T-helper 1 cell (primary cell): ENCODE data around the gene AEBP2.

Experiments
- DNase-seq, 5 donors: peaks; one replicate each; pipeline ENCODE4 v3.0.0-alpha.2; 2012 to 2020

The AEBP2 gene

GRCh38 chr12:19510461-19510860 lies 71.2 kb downstream of the AEBP2 start:
- DNase-seq = no peak

GRCh38 chr12:19515179-19515578 lies 75.9 kb downstream of the AEBP2 start:
- no peak for DNase-seq

- no peak for DNase-seq
Measured at GRCh38 chr12:19517583-19517982, 78.3 kb downstream of the AEBP2 start.

GRCh38 chr12:19518209-19518608 lies 78.9 kb downstream of the AEBP2 start:
- DNase-seq = no peak

GRCh38 chr12:19520646-19521415 lies 81.5 kb downstream of the AEBP2 start:
- DNase-seq = no peak

GRCh38 chr12:19525274-19525673 lies 86.0 kb downstream of the AEBP2 start:
- DNase-seq = no peak

- no peak for DNase-seq
Measured at GRCh38 chr12:19527866-19528265, 88.6 kb downstream of the AEBP2 start.

GRCh38 chr12:19528750-19529149 lies 89.5 kb downstream of the AEBP2 start:
- no peak for DNase-seq

- no peak for DNase-seq
Measured at GRCh38 chr12:19529951-19530636, 90.8 kb downstream of the AEBP2 start.

GRCh38 chr12:19530637-19531023 lies 91.3 kb downstream of the AEBP2 start:
- DNase-seq = no peak

GRCh38 chr12:19533567-19533966 lies 94.3 kb downstream of the AEBP2 start:
- no peak for DNase-seq

GRCh38 chr12:19539071-19539470 lies 99.8 kb downstream of the AEBP2 start:
- DNase-seq = no peak

- no peak for DNase-seq
Measured at GRCh38 chr12:19539836-19540235, 100.5 kb downstream of the AEBP2 start.

- DNase-seq = no peak
Measured at GRCh38 chr12:19542606-19543005, 103.3 kb downstream of the AEBP2 start.

GRCh38 chr12:19544353-19544752 lies 105.1 kb downstream of the AEBP2 start:
- DNase-seq = no peak

GRCh38 chr12:19545301-19545700 lies 106.0 kb downstream of the AEBP2 start:
- DNase-seq = no peak

- DNase-seq = no peak
Measured at GRCh38 chr12:19546027-19546426, 106.7 kb downstream of the AEBP2 start.

- no peak for DNase-seq
Measured at GRCh38 chr12:19546611-19547162, 107.4 kb downstream of the AEBP2 start.

- DNase-seq = no peak
Measured at GRCh38 chr12:19547271-19547671, 108.0 kb downstream of the AEBP2 start.

- no peak for DNase-seq
Measured at GRCh38 chr12:19548834-19549233, 109.5 kb downstream of the AEBP2 start.

- DNase-seq = no peak
Measured at GRCh38 chr12:19550626-19551025, 111.3 kb downstream of the AEBP2 start.

GRCh38 chr12:19552441-19553097 lies 113.3 kb downstream of the AEBP2 start:
- peak in 1 of 5 donors; percentile 75 for DNase-seq

- DNase-seq = no peak
Measured at GRCh38 chr12:19553175-19553574, 113.9 kb downstream of the AEBP2 start.
